ENCODE results near the gene LIAS.

The LIAS gene

GRCh38 chr4:39526765-39527295 lies 68.0 kb downstream of the LIAS start:
- Histone ChIP-seq H3K4me3 (ENCODE audit: insufficient read length, low read depth) (peak overlapping the region; percentile 86), H3K27me3 (ENCODE audit: insufficient read depth, insufficient read length) (no peaks in the 10 kb centered on the region), H3K4me1 (ENCODE audit: insufficient read depth, insufficient read length) (no peaks in the 10 kb centered on the region), H3K9me3 (ENCODE audit: insufficient read depth, low read length) (peaks cover 21% of the 10 kb centered on the region; the same call in 1 of the 2 replicates), H3K9ac (ENCODE audit: insufficient read length, low read depth) (peak overlapping the region; percentile 92), H3K36me3 (ENCODE audit: insufficient read depth, insufficient read length, low read length) (peaks cover 9% of the 10 kb centered on the region)
- DNase-seq (ENCODE audit: low read depth, low spot score): no peak
- no peak for TF ChIP-seq ZNF274 (IDR thresholded peaks at IDR 0.05; ENCODE audit: low read depth, low read length)
- no peak for TF ChIP-seq SUZ12 (IDR thresholded peaks at IDR 0.05; ENCODE audit: extremely low read depth, insufficient read depth, insufficient read length)
- no peak for TF ChIP-seq YY1 (IDR thresholded peaks at IDR 0.05; ENCODE audit: insufficient read depth, insufficient read length)

- TF ChIP-seq ZNF274 (IDR thresholded peaks at IDR 0.05; ENCODE audit: low read depth, low read length): no peak
- no peak for TF ChIP-seq YY1 (IDR thresholded peaks at IDR 0.05; ENCODE audit: insufficient read depth, insufficient read length)
- no peak for TF ChIP-seq SUZ12 (IDR thresholded peaks at IDR 0.05; ENCODE audit: extremely low read depth, insufficient read depth, insufficient read length)
- H3K27me3 ChIP-seq (ENCODE audit: insufficient read depth, insufficient read length): no peaks in the 10 kb centered on the region
- peak within 1 kb of the TSS; percentile 86 for H3K4me3 ChIP-seq (ENCODE audit: insufficient read length, low read depth)
- peaks cover 15% of the 10 kb centered on the region for H3K36me3 ChIP-seq (ENCODE audit: insufficient read depth, insufficient read length, low read length)
- H3K9me3 ChIP-seq (ENCODE audit: insufficient read depth, low read length): peaks cover 27% of the 10 kb centered on the region; the same call in 1 of the 2 replicates
- peak within 1 kb of the TSS; percentile 92 for H3K9ac ChIP-seq (ENCODE audit: insufficient read length, low read depth)
- no peaks in the 10 kb centered on the region for H3K4me1 ChIP-seq (ENCODE audit: insufficient read depth, insufficient read length)
- DNase-seq (ENCODE audit: low read depth, low spot score): peak; percentile 88
These were observed 68.6 kb downstream of the LIAS start, which contains the start of gene UGDH for GRCh38 chr4:39527296-39528060. TSS of gene UGDH (minus strand) at chr4:39527439. CDS start at chr4:39521512, 5,927 bp downstream.

DNA sequence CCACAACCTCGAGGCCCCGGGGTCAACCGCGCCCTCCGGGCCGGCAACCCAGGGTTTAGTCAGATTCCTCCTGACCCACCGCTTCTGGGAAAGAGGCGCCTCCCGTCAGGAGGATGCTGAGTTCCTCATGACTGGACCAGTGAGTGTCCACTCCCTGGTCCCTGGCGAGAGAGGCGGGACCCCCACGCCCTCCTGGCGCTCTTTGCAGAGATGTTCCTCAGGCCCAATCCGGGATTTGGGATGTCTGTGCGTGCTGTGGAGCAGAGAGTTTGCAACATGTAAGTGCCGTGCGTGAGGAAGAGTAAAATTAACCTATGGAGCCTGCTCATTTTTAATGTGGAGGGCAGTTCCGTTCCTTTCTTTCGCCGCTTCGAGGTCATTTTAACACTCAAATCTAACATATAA lies 69.2 kb downstream of the LIAS start:
- H3K4me3 ChIP-seq (ENCODE audit: insufficient read length, low read depth): peak overlapping the region; percentile 86
- no peaks in the 10 kb centered on the region for H3K27me3 ChIP-seq (ENCODE audit: insufficient read depth, insufficient read length)
- DNase-seq (ENCODE audit: low read depth, low spot score): no peak
- peaks cover 16% of the 10 kb centered on the region for H3K36me3 ChIP-seq (ENCODE audit: insufficient read depth, insufficient read length, low read length)
- H3K9me3 ChIP-seq (ENCODE audit: insufficient read depth, low read length): peaks cover 28% of the 10 kb centered on the region; the same call in 1 of the 2 replicates
- no peaks in the 10 kb centered on the region for H3K4me1 ChIP-seq (ENCODE audit: insufficient read depth, insufficient read length)
- H3K9ac ChIP-seq (ENCODE audit: insufficient read length, low read depth): peak overlapping the region; percentile 92
- TF ChIP-seq SUZ12 (IDR thresholded peaks at IDR 0.05; ENCODE audit: extremely low read depth, insufficient read depth, insufficient read length): no peak
- TF ChIP-seq YY1 (IDR thresholded peaks at IDR 0.05; ENCODE audit: insufficient read depth, insufficient read length): no peak
- TF ChIP-seq ZNF274 (IDR thresholded peaks at IDR 0.05; ENCODE audit: low read depth, low read length): no peak
